Activated CD8-positive, alpha-beta memory T cell treated with anti-CD3 and anti-CD28 coated beads for 1 hour (primary cell): ENCODE data around the gene MMP24OS.
"Not testable (repeated sequence)": the region's sequence is repeated elsewhere in the genome, so short reads cannot be mapped to it uniquely, and the experiment has no call there.

Experiments
- DNase-seq, 2 donors: peaks; one replicate each; pipeline ENCODE4 v3.0.0-alpha.2; 2020; ENCODE audit warnings: low read depth in 1 of 2; ENCODE audit errors: extremely low read depth in 1 of 2

The MMP24OS gene

GRCh38 chr20:35252598-35252997, 25.3 kb downstream of the MMP24OS start:
- not testable (repeated sequence) for DNase-seq

- no peak for DNase-seq
Observed at GRCh38 chr20:35252037-35252461, 25.9 kb downstream of the MMP24OS start.

GRCh38 chr20:35251613-35251940, 26.3 kb downstream of the MMP24OS start:
- DNase-seq: no peak

- DNase-seq: no peak
Observed at GRCh38 chr20:35248641-35249475, 29.1 kb downstream of the MMP24OS start.

- no peak for DNase-seq
Observed at GRCh38 chr20:35246723-35247122, 31.2 kb downstream of the MMP24OS start.

- no peak for DNase-seq
Observed at GRCh38 chr20:35243986-35244385, 33.9 kb downstream of the MMP24OS start.

GRCh38 chr20:35243317-35243716, 34.6 kb downstream of the MMP24OS start:
- DNase-seq: no peak

GRCh38 chr20:35240811-35241293, 37.1 kb downstream of the MMP24OS start:
- no peak for DNase-seq

- DNase-seq: no peak
Observed at GRCh38 chr20:35240083-35240810, 37.7 kb downstream of the MMP24OS start.

GRCh38 chr20:35238735-35239134, 39.2 kb downstream of the MMP24OS start:
- DNase-seq: no peak

- no peak for DNase-seq
Observed at GRCh38 chr20:35238170-35238569, 39.8 kb downstream of the MMP24OS start.

- no peak for DNase-seq
Observed at GRCh38 chr20:35237486-35237885, 40.4 kb downstream of the MMP24OS start.

- no peak for DNase-seq
Observed at GRCh38 chr20:35235881-35236280, 42.0 kb downstream of the MMP24OS start.

GRCh38 chr20:35232575-35232974, 45.3 kb downstream of the MMP24OS start:
- no peak for DNase-seq

GRCh38 chr20:35226884-35227681, 50.8 kb downstream of the MMP24OS start:
- DNase-seq: peak in 1 of 2 donors; percentile 19
